Measurements from ENCODE around the gene MCF2L. TPM values are rescaled to one million over a fixed set of nuclear protein-coding genes. Genes with fewer than 3 reads are reported as not detected.

MCF2L gene
- total RNA-seq, 1 experiment from 2014 or later: not detected

DNA sequence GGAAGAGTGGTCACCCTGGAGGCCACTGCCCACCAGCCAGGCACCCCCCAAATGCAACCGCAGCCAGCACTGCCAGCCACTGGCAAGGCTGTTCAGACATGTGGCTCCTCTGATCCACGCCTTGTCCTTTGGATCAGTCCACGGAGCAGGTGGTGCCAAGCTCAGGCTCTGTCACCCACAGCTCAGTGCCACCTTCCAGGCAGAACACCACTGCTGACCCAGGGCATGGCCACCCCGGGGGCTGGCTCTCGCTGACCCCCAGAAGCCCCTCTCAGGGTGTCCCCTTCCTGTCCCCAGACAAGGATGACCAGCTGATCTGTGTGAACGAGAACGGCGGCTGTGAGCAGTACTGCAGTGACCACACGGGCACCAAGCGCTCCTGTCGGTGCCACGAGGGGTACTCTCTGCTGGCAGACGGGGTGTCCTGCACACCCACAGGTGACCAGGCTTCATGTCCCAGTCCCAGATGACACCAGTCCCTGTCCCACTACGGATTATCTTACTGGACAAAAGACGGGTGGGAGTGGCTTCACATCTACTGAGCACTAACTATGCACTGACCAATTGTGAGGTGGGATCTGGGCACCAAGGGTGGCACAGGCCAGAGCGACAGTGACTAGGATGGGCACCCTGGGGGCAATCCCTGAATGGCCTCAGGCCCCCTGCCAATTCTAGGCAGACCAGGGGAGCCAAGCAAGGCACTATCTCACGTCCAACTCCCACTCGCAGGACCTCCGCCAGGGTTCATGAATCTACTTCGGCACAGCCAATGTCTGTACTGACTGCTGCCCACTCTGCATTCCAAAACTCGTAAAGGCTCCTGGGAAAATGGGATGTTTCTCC is 146.6 kb downstream of the MCF2L start:
- Mint-ChIP-seq H3K4me3 (ENCODE audit: unreplicated experiment) (no peak overlapping the region), H3K4me1 (ENCODE audit: insufficient read depth, unreplicated experiment) (no peaks in the 10 kb centered on the region), H3K9me3 (ENCODE audit: unreplicated experiment) (no peaks in the 10 kb centered on the region), H3K27ac (ENCODE audit: low read depth, unreplicated experiment) (no peak overlapping the region), H3K36me3 (ENCODE audit: insufficient read depth, unreplicated experiment) (no peaks in the 10 kb centered on the region), H3K27me3 (ENCODE audit: insufficient read depth, unreplicated experiment) (no peaks in the 10 kb centered on the region)
- no peak for DNase-seq (ENCODE audit: unreplicated experiment)
- TF ChIP-seq CTCF (IDR thresholded peaks at IDR 0.05; ENCODE audit: unreplicated experiment): no peak
- no TSS peak for BruUV-seq (replicated peaks)
- ChIA-PET POLR2A (no interaction called here), CTCF (no interaction called here)
- intact Hi-C loops (cut with micrococcal nuclease): no loop called here

DNA sequence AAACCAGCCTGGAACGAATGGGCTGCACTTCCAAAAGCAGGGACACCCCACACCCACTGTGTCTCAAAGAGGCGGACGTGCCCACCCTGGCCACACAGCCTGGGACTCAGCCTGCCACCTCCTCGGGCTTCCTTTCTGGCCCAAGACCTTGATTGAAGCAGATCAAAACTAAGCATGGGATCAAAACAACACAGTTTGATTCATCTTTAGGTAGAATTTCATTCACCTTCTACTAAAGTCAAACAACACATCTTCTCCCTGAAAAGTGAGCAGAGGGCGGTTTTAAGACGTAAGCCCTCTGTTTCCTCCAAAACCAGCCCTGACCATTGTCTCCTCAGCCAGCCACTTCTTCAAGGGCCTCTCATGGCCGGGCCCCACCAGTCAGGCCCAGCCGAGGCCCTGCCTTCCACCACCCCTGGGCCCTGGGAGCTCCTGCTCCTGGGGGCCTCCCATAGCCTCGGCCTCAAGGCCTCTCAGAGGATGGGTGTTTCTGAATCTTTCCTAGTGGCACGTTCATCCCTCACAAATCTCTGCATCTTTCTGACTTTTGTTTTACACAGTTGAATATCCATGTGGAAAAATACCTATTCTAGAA is 147.3 kb downstream of the MCF2L start:
- DNase-seq (ENCODE audit: unreplicated experiment): no peak

GRCh38 chr13:113116871-113117271 is 147.9 kb downstream of the MCF2L start:
- Mint-ChIP-seq H3K27me3 (ENCODE audit: insufficient read depth, unreplicated experiment) (no peaks in the 10 kb centered on the region), H3K9me3 (ENCODE audit: unreplicated experiment) (no peaks in the 10 kb centered on the region), H3K36me3 (ENCODE audit: insufficient read depth, unreplicated experiment) (no peaks in the 10 kb centered on the region), H3K27ac (ENCODE audit: low read depth, unreplicated experiment) (no peak overlapping the region), H3K4me1 (ENCODE audit: insufficient read depth, unreplicated experiment) (no peaks in the 10 kb centered on the region), H3K4me3 (ENCODE audit: unreplicated experiment) (no peak overlapping the region)
- intact Hi-C loops (cut with micrococcal nuclease): no loop called here
- BruUV-seq (replicated peaks): no TSS peak
- no peak for TF ChIP-seq CTCF (IDR thresholded peaks at IDR 0.05; ENCODE audit: unreplicated experiment)
- no peak for DNase-seq (ENCODE audit: unreplicated experiment)
- POLR2A ChIA-PET: no interaction called here
- CTCF ChIA-PET: interaction anchor here (0.6 kb wide), 1 partner anchor 40 kb away, joined by 4 read pairs; no protein-coding TSS in a partner anchor

More for the DNA sequence above, 147.3 kb downstream of the MCF2L start:
- TF ChIP-seq CTCF (IDR thresholded peaks at IDR 0.05; ENCODE audit: unreplicated experiment): no peak
- no peaks in the 10 kb centered on the region for H3K27me3 Mint-ChIP-seq (ENCODE audit: insufficient read depth, unreplicated experiment)
- H3K9me3 Mint-ChIP-seq (ENCODE audit: unreplicated experiment): no peaks in the 10 kb centered on the region
- ChIA-PET POLR2A (no interaction called here), CTCF (interaction anchor here (0.6 kb wide), 1 partner anchor 40 kb away, joined by 4 read pairs; no protein-coding TSS in a partner anchor)
- BruUV-seq (replicated peaks): no TSS peak
- H3K27ac Mint-ChIP-seq (ENCODE audit: low read depth, unreplicated experiment): no peak overlapping the region
- intact Hi-C loops (cut with micrococcal nuclease): no loop called here
- H3K36me3 Mint-ChIP-seq (ENCODE audit: insufficient read depth, unreplicated experiment): no peaks in the 10 kb centered on the region
- no peak overlapping the region for H3K4me3 Mint-ChIP-seq (ENCODE audit: unreplicated experiment)
- H3K4me1 Mint-ChIP-seq (ENCODE audit: insufficient read depth, unreplicated experiment): no peaks in the 10 kb centered on the region

GRCh38 chr13:113117335-113117872 is 148.4 kb downstream of the MCF2L start:
- no peaks in the 10 kb centered on the region for H3K36me3 Mint-ChIP-seq (ENCODE audit: insufficient read depth, unreplicated experiment)
- BruUV-seq (replicated peaks): no TSS peak

More at GRCh38 chr13:113117335-113117872, 148.4 kb downstream of the MCF2L start:
- no peak for DNase-seq (ENCODE audit: unreplicated experiment)
- ChIA-PET CTCF (no interaction called here), POLR2A (no interaction called here)
- intact Hi-C loops (cut with micrococcal nuclease): no loop called here
- Mint-ChIP-seq H3K9me3 (ENCODE audit: unreplicated experiment) (no peaks in the 10 kb centered on the region), H3K4me1 (ENCODE audit: insufficient read depth, unreplicated experiment) (no peaks in the 10 kb centered on the region), H3K27me3 (ENCODE audit: insufficient read depth, unreplicated experiment) (no peaks in the 10 kb centered on the region), H3K4me3 (ENCODE audit: unreplicated experiment) (no peak overlapping the region), H3K27ac (ENCODE audit: low read depth, unreplicated experiment) (no peak overlapping the region)
- no peak for TF ChIP-seq CTCF (IDR thresholded peaks at IDR 0.05; ENCODE audit: unreplicated experiment)
